KMS-11 (cell line): ENCODE data around the gene UBR4.

Experiments used
- H2AFZ ChIP-seq: fragments of 200-600 bp; sonication (generic); 2 replicates; pipeline ENCODE4 v1.6.1; 2016; ENCODE audit warnings: antibody characterized with exemption, mixed run types, low read depth
- H3K27ac ChIP-seq: fragments of 200-600 bp; sonication (generic); 2 replicates; pipeline ENCODE4 v1.6.1; 2016; ENCODE audit warnings: mild to moderate bottlenecking, mixed run types
- H3K27me3 ChIP-seq: fragments of 200-600 bp; sonication (generic); 2 replicates; pipeline ENCODE4 v1.6.1; 2017; ENCODE audit warnings: mild to moderate bottlenecking, low read depth, mixed run types, moderate library complexity; ENCODE audit not compliant: insufficient read depth
- H3K36me3 ChIP-seq: fragments of 200-600 bp; sonication (generic); 2 replicates; pipeline ENCODE4 v1.6.1; 2017; ENCODE audit warnings: mild to moderate bottlenecking, mixed run types; ENCODE audit not compliant: insufficient read depth
- H3K4me1 ChIP-seq: fragments of 200-600 bp; sonication (generic); 2 replicates; pipeline ENCODE4 v1.6.1; 2016; ENCODE audit warnings: mild to moderate bottlenecking, low read depth, mixed run types; ENCODE audit not compliant: poor library complexity, severe bottlenecking
- H3K4me2 ChIP-seq: fragments of 200-600 bp; sonication (generic); 2 replicates; pipeline ENCODE4 v1.7.0; 2016; ENCODE audit warnings: mild to moderate bottlenecking, mixed run types
- H3K4me3 ChIP-seq: fragments of 200-600 bp; sonication (generic); IDR thresholded peaks from 2 replicates; pipeline ENCODE4 v1.6.1; 2017; ENCODE audit warnings: low read depth, low read length, mixed read lengths; ENCODE audit not compliant: insufficient read depth
- H3K79me2 ChIP-seq: fragments of 200-600 bp; sonication (generic); 2 replicates; pipeline ENCODE4 v1.6.1; 2016; ENCODE audit warnings: low read depth, mixed run types; ENCODE audit not compliant: insufficient read depth
- H3K9ac ChIP-seq: fragments of 200-600 bp; sonication (generic); 2 replicates; pipeline ENCODE4 v1.6.1; 2016; ENCODE audit warnings: mild to moderate bottlenecking, mixed run types
- H4K20me1 ChIP-seq: fragments of 200-600 bp; sonication (generic); 2 replicates; pipeline ENCODE4 v1.6.1; 2016; ENCODE audit warnings: mild to moderate bottlenecking, mixed run types; ENCODE audit not compliant: insufficient read depth
- CTCF ChIP-seq: fragments of 200-600 bp; sonication (generic); conservative IDR thresholded peaks from 2 replicates; pipeline ENCODE4 v1.6.1; 2017; ENCODE audit warnings: low read depth, mild to moderate bottlenecking, antibody characterized with exemption, low read length, moderate library complexity, mixed read lengths

Gene UBR4

GRCh38 chr1:19046972-19047731 is 162.9 kb downstream of the UBR4 start:
- H3K9ac ChIP-seq = no peak overlapping the region
- no peak overlapping the region for H3K4me3 ChIP-seq
- H3K27me3 ChIP-seq = peaks cover 70% of the 10 kb centered on the region
- no peaks in the 10 kb centered on the region for H4K20me1 ChIP-seq
- no peak overlapping the region for H3K4me2 ChIP-seq
- H3K27ac ChIP-seq = no peak overlapping the region
- no peaks in the 10 kb centered on the region for H3K36me3 ChIP-seq
- H3K79me2 ChIP-seq = no peaks in the 10 kb centered on the region
- no peak overlapping the region for H2AFZ ChIP-seq
- no peak for TF ChIP-seq CTCF
- no peaks in the 10 kb centered on the region for H3K4me1 ChIP-seq

GRCh38 chr1:19045898-19046880 is 163.9 kb downstream of the UBR4 start:
- H2AFZ ChIP-seq = no peak overlapping the region
- no peak overlapping the region for H3K4me2 ChIP-seq
- H3K4me3 ChIP-seq = no peak overlapping the region
- H3K4me1 ChIP-seq = no peaks in the 10 kb centered on the region
- no peaks in the 10 kb centered on the region for H4K20me1 ChIP-seq
- no peak overlapping the region for H3K27ac ChIP-seq
- H3K79me2 ChIP-seq = no peaks in the 10 kb centered on the region
- H3K36me3 ChIP-seq = no peaks in the 10 kb centered on the region
- peaks cover 67% of the 10 kb centered on the region for H3K27me3 ChIP-seq
- no peak overlapping the region for H3K9ac ChIP-seq
- no peak for TF ChIP-seq CTCF

- H3K79me2 ChIP-seq = no peaks in the 10 kb centered on the region
- no peak overlapping the region for H3K9ac ChIP-seq
- H3K4me3 ChIP-seq = no peak overlapping the region
- H3K36me3 ChIP-seq = no peaks in the 10 kb centered on the region
- peaks cover 65% of the 10 kb centered on the region for H3K27me3 ChIP-seq
- no peaks in the 10 kb centered on the region for H3K4me1 ChIP-seq
- H2AFZ ChIP-seq = no peak overlapping the region
- H3K27ac ChIP-seq = no peak overlapping the region
- no peak for TF ChIP-seq CTCF
- H4K20me1 ChIP-seq = no peaks in the 10 kb centered on the region
- no peak overlapping the region for H3K4me2 ChIP-seq
Measured at GRCh38 chr1:19044975-19045831, 164.9 kb downstream of the UBR4 start.

DNA sequence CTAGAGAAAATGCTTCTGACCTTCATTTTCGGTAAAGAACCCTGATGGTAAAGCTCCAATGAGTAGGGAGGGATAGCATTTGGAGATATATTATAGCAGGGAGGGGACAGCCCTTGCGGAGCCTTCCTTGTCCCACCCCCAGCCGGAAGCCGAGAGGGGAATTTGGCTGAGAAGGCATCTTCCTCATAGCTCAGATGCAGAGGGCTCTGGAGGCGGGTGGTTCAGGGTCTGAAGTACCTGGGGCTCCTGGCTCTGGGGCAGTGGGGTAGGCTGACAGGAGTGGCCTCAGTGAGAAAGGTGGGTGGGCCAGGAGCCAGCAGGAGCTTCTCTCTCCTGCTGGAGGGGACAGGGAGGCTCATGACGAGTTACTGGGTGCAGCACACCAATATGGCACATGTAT is 165.6 kb downstream of the UBR4 start:
- no peak for TF ChIP-seq CTCF

More for the DNA sequence above, 165.6 kb downstream of the UBR4 start:
- Histone ChIP-seq H3K36me3 (no peaks in the 10 kb centered on the region), H4K20me1 (no peaks in the 10 kb centered on the region), H3K4me3 (no peak overlapping the region), H3K27ac (no peak overlapping the region), H3K4me2 (no peak overlapping the region), H3K9ac (no peak overlapping the region), H2AFZ (no peak overlapping the region), H3K27me3 (peaks cover 67% of the 10 kb centered on the region), H3K4me1 (no peaks in the 10 kb centered on the region), H3K79me2 (no peaks in the 10 kb centered on the region)
